Hepatocyte (in vitro differentiated cells): ENCODE measurements around the gene CASP7. TPM values are rescaled to one million over a fixed set of nuclear protein-coding genes. Genes with fewer than 3 reads are reported as not detected.
A peak's percentile ranks its signal among the peaks of the same experiment; 100 is the strongest.
"Not testable (repeated sequence)": the region's sequence is repeated elsewhere in the genome, so short reads cannot be mapped to it uniquely, and the experiment has no call there.

Experiments used
- DNase-seq: peaks from one replicate; pipeline ENCODE4 v3.0.0-alpha.2; 2016; ENCODE audit warnings: low spot score
- H2AFZ ChIP-seq: fragments of 200-600 bp; sonication (generic); 2 replicates; pipeline ENCODE4 v1.6.0; 2016; ENCODE audit warnings: antibody characterized with exemption, mild to moderate bottlenecking
- H3K27ac ChIP-seq: fragments of 200-600 bp; sonication (generic); 2 replicates; pipeline ENCODE4 v1.5.1; 2016; ENCODE audit warnings: mild to moderate bottlenecking
- H3K27me3 ChIP-seq: fragments of 200-600 bp; sonication (generic); 2 replicates; pipeline ENCODE4 v1.6.1; 2016
- H3K36me3 ChIP-seq: fragments of 200-600 bp; sonication (generic); replicated peaks from 2 replicates; pipeline ENCODE4 v1.5.1; 2016; ENCODE audit warnings: low read depth; ENCODE audit not compliant: insufficient read depth
- H3K4me1 ChIP-seq: fragments of 200-600 bp; sonication (generic); 2 replicates; pipeline ENCODE4 v1.5.1; 2016; ENCODE audit warnings: mild to moderate bottlenecking, moderate library complexity; ENCODE audit not compliant: insufficient read depth
- H3K4me2 ChIP-seq: fragments of 200-600 bp; sonication (generic); 2 replicates; pipeline ENCODE4 v1.6.0; 2016
- H3K4me3 ChIP-seq: fragments of 200-600 bp; sonication (generic); 2 replicates; pipeline ENCODE4 v1.5.1; 2016; ENCODE audit warnings: mild to moderate bottlenecking
- H3K79me2 ChIP-seq: fragments of 200-600 bp; sonication (generic); 2 replicates; pipeline ENCODE4 v1.6.0; 2017; ENCODE audit warnings: mild to moderate bottlenecking
- H3K9me2 ChIP-seq: fragments of 200-600 bp; sonication (generic); replicated peaks from 2 replicates; pipeline ENCODE4 v1.6.0; 2017; ENCODE audit warnings: mild to moderate bottlenecking; ENCODE audit not compliant: insufficient read depth
- H3K9me3 ChIP-seq: fragments of 200-600 bp; sonication (generic); 2 replicates; pipeline ENCODE4 v1.5.1; 2016; ENCODE audit warnings: low read depth, mild to moderate bottlenecking
- H4K20me1 ChIP-seq: fragments of 200-600 bp; sonication (generic); 2 replicates; pipeline ENCODE4 v1.6.0; 2016; ENCODE audit warnings: mild to moderate bottlenecking; ENCODE audit not compliant: insufficient read depth, poor library complexity, severe bottlenecking
- CTCF ChIP-seq: fragments of 200-600 bp; sonication (generic); IDR thresholded peaks from 2 replicates; pipeline ENCODE4 v1.5.1; 2016; ENCODE audit warnings: antibody characterized with exemption, mild to moderate bottlenecking; ENCODE audit not compliant: poor library complexity
- EZH2 ChIP-seq: fragments of 200-600 bp; sonication (generic); IDR thresholded peaks from 2 replicates; pipeline ENCODE4 v1.6.1; 2016; ENCODE audit warnings: antibody characterized with exemption, mild to moderate bottlenecking, borderline replicate concordance
- EZH2phosphoT487 ChIP-seq: fragments of 200-600 bp; sonication (generic); IDR thresholded peaks from one replicate; pipeline ENCODE4 v1.6.1; 2018; ENCODE audit warnings: antibody characterized with exemption, mild to moderate bottlenecking, low read depth, moderate library complexity; ENCODE audit not compliant: unreplicated experiment, severe bottlenecking
- WGBS: methylation state at CpG from one replicate; pipeline ENCODE4 v1.1.6; 2016; ENCODE audit warnings: low lambda C conversion rate; ENCODE audit errors: missing lambda C conversion rate; 5-methylcytosine and 5-hydroxymethylcytosine counted together
- polyA plus RNA-seq: library from polyadenylated mRNA; unstranded; fragments of >200 nt; fragmentation: Nextera tagmentation; extraction: Ambion mirVana; gene quantifications from 2 replicates; pipeline ENCODE4 v1.2.1, GENCODE V29; 2016
- total RNA-seq: library from RNA; depleted of rRNA; stranded (reverse); fragments of >200 nt; gene quantifications from 2 replicates; pipeline ENCODE4 v1.2.3, GENCODE V29; 2014

The CASP7 gene
- total and polyA plus RNA-seq, 2 experiments from 2014 or later = 19.8 to 35.0 TPM

- H3K4me2 ChIP-seq = no peak overlapping the region
- no peaks in the 10 kb centered on the region for H3K4me1 ChIP-seq
- H3K9me2 ChIP-seq = no peaks in the 10 kb centered on the region
- no peaks in the 10 kb centered on the region for H3K79me2 ChIP-seq
- H3K27ac ChIP-seq = no peak overlapping the region
- no peak for DNase-seq
- no peak for TF ChIP-seq EZH2phosphoT487
- TF ChIP-seq EZH2 = no peak
- TF ChIP-seq CTCF = no peak
- no peaks in the 10 kb centered on the region for H4K20me1 ChIP-seq
- whole genome bisulfite sequencing = 76% methylated on average over 1 of the region's 1 CpG
- no peak overlapping the region for H3K4me3 ChIP-seq
- H3K36me3 ChIP-seq = no peaks in the 10 kb centered on the region
- no peak overlapping the region for H2AFZ ChIP-seq
- H3K27me3 ChIP-seq = no peaks in the 10 kb centered on the region
- peaks cover 4% of the 10 kb centered on the region for H3K9me3 ChIP-seq
Measured at GRCh38 chr10:113764582-113764981, 84.9 kb downstream of the CASP7 start.

GRCh38 chr10:113765910-113766309, 86.2 kb downstream of the CASP7 start:
- Histone ChIP-seq H3K4me3 (no peak overlapping the region), H3K9me3 (peaks cover 4% of the 10 kb centered on the region), H3K27ac (peak overlapping the region; percentile 17), H3K79me2 (no peaks in the 10 kb centered on the region), H3K4me1 (no peaks in the 10 kb centered on the region), H3K4me2 (peak overlapping the region; percentile 42), H4K20me1 (no peaks in the 10 kb centered on the region), H3K9me2 (no peaks in the 10 kb centered on the region), H2AFZ (no peak overlapping the region), H3K36me3 (no peaks in the 10 kb centered on the region), H3K27me3 (no peaks in the 10 kb centered on the region)
- 47% methylated on average over 3 of the region's 3 CpGs for WGBS
- DNase-seq = no peak
- TF ChIP-seq EZH2 = no peak
- TF ChIP-seq CTCF = no peak
- no peak for TF ChIP-seq EZH2phosphoT487

- no peaks in the 10 kb centered on the region for H3K9me2 ChIP-seq
- no peak overlapping the region for H3K4me2 ChIP-seq
- WGBS = 83% methylated on average over 2 of the region's 2 CpGs
- TF ChIP-seq EZH2 (no peak), EZH2phosphoT487 (no peak), CTCF (no peak)
- DNase-seq = no peak
- H3K79me2 ChIP-seq = no peaks in the 10 kb centered on the region
- no peaks in the 10 kb centered on the region for H3K4me1 ChIP-seq
- no peaks in the 10 kb centered on the region for H4K20me1 ChIP-seq
- H2AFZ ChIP-seq = no peak overlapping the region
- H3K9me3 ChIP-seq = peaks cover 4% of the 10 kb centered on the region
- H3K27ac ChIP-seq = no peak overlapping the region
- H3K4me3 ChIP-seq = no peak overlapping the region
- H3K27me3 ChIP-seq = no peaks in the 10 kb centered on the region
- no peaks in the 10 kb centered on the region for H3K36me3 ChIP-seq
Measured at GRCh38 chr10:113767222-113767621, 87.5 kb downstream of the CASP7 start.

- H3K79me2 ChIP-seq = no peaks in the 10 kb centered on the region
- no peaks in the 10 kb centered on the region for H3K36me3 ChIP-seq
- TF ChIP-seq CTCF = no peak
- no peak for TF ChIP-seq EZH2
- no peak for TF ChIP-seq EZH2phosphoT487
- H3K4me2 ChIP-seq = no peak overlapping the region
- no peaks in the 10 kb centered on the region for H3K4me1 ChIP-seq
- no peak overlapping the region for H2AFZ ChIP-seq
- DNase-seq = no peak
- no peaks in the 10 kb centered on the region for H3K9me3 ChIP-seq
- H3K27ac ChIP-seq = no peak overlapping the region
- H3K4me3 ChIP-seq = no peak overlapping the region
- H3K27me3 ChIP-seq = no peaks in the 10 kb centered on the region
- H3K9me2 ChIP-seq = no peaks in the 10 kb centered on the region
- WGBS = 73% methylated on average over 4 of the region's 4 CpGs
- no peaks in the 10 kb centered on the region for H4K20me1 ChIP-seq
Measured at GRCh38 chr10:113770346-113770745, 90.6 kb downstream of the CASP7 start.

GRCh38 chr10:113771131-113771530, 91.4 kb downstream of the CASP7 start:
- not testable (repeated sequence) for H4K20me1 ChIP-seq, H3K36me3 ChIP-seq, H3K9me2 ChIP-seq, DNase-seq, H3K27ac ChIP-seq, H3K79me2 ChIP-seq, H3K4me1 ChIP-seq, H3K27me3 ChIP-seq, H3K9me3 ChIP-seq, H3K4me3 ChIP-seq, H2AFZ ChIP-seq, H3K4me2 ChIP-seq
- WGBS = 96% methylated on average over 3 of the region's 3 CpGs
